Measurements from ENCODE around the gene OGFOD1.

GRCh38 chr16:56424791-56425438 lies 26.4 kb upstream of the OGFOD1 start:
- TF ChIP-seq POLR2AphosphoS5 (IDR thresholded peaks at IDR 0.05; ENCODE audit: low read depth) (no peak), CTCF (IDR thresholded peaks at IDR 0.05; ENCODE audit: insufficient read depth, low read length) (no peak), GABPA (IDR thresholded peaks at IDR 0.05; ENCODE audit: low read depth) (no peak), REST (IDR thresholded peaks at IDR 0.05; ENCODE audit: insufficient replicate concordance, low read depth) (no peak)
